HG03575 (cell line): ENCODE data around the gene POLR3B.
A peak's percentile ranks its signal among the peaks of the same experiment; 100 is the strongest.
"Not testable (repeated sequence)": the region's sequence is repeated elsewhere in the genome, so short reads cannot be mapped to it uniquely, and the experiment has no call there.

Source experiments
- ATAC-seq: cut with Tn5 transposase; IDR thresholded peaks from one replicate; pipeline ENCODE4 v1.9.1; 2021; ENCODE audit not compliant: unreplicated experiment, insufficient number of reproducible peaks, low FRiP score; ENCODE audit errors: extremely low read depth

Gene POLR3B

GRCh38 chr12:106357549-106358395 is at the start of gene POLR3B:
TSS of gene POLR3B (plus strand) at chr12:106357748. CDS start at chr12:106357880, 132 bp downstream.
- peak; percentile 55 for ATAC-seq

GRCh38 chr12:106308121-106308520 is 49.4 kb upstream of the POLR3B start:
- no peak for ATAC-seq

GRCh38 chr12:106308611-106309010 is 48.9 kb upstream of the POLR3B start:
- no peak for ATAC-seq

- ATAC-seq, result no peak
Measured at GRCh38 chr12:106309671-106310505, 47.7 kb upstream of the POLR3B start.

GRCh38 chr12:106310687-106311086 is 46.9 kb upstream of the POLR3B start:
- no peak for ATAC-seq

- no peak for ATAC-seq
Measured at GRCh38 chr12:106311139-106311538, 46.4 kb upstream of the POLR3B start.

GRCh38 chr12:106313413-106313812 is 44.1 kb upstream of the POLR3B start:
- not testable (repeated sequence) for ATAC-seq

GRCh38 chr12:106315523-106315922 is 42.0 kb upstream of the POLR3B start:
- no peak for ATAC-seq

GRCh38 chr12:106317406-106318082 is 40.0 kb upstream of the POLR3B start:
- ATAC-seq, result no peak

- ATAC-seq, result no peak
Measured at GRCh38 chr12:106321139-106321850, 36.3 kb upstream of the POLR3B start.

- no peak for ATAC-seq
Measured at GRCh38 chr12:106323537-106323936, 34.0 kb upstream of the POLR3B start.

GRCh38 chr12:106327309-106327869 is 30.2 kb upstream of the POLR3B start:
- no peak for ATAC-seq

- no peak for ATAC-seq
Measured at GRCh38 chr12:106328735-106329134, 28.8 kb upstream of the POLR3B start.

- no peak for ATAC-seq
Measured at GRCh38 chr12:106329231-106329982, 28.1 kb upstream of the POLR3B start.

- ATAC-seq, result no peak
Measured at GRCh38 chr12:106331599-106331998, 25.9 kb upstream of the POLR3B start.

- no peak for ATAC-seq
Measured at GRCh38 chr12:106332536-106332935, 25.0 kb upstream of the POLR3B start.

GRCh38 chr12:106333010-106333409 is 24.5 kb upstream of the POLR3B start:
- ATAC-seq, result no peak

- no peak for ATAC-seq
Measured at GRCh38 chr12:106333756-106334155, 23.8 kb upstream of the POLR3B start.
